ENCODE measurements around the gene MGAT4B.

DNA sequence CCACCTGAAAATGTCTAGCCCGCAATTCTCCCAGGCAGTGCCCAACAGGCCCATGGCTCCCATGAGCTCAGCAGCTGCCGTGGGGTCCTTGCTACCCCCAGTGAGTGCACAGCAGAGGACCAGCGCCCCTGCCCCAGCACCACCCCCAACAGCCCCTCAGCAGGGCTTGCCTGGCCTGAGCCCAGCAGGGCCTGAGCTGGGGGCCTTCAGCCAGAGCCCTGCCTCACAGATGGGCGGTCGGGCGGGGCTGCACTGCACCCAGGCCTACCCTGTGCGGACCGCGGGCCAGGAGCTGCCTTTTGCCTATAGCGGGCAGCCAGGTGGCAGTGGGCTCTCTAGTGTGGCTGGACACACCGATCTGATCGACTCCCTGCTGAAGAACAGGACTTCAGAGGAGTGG, 32.2 kb downstream of the MGAT4B start:
- TF ChIP-seq, protein P1, sequence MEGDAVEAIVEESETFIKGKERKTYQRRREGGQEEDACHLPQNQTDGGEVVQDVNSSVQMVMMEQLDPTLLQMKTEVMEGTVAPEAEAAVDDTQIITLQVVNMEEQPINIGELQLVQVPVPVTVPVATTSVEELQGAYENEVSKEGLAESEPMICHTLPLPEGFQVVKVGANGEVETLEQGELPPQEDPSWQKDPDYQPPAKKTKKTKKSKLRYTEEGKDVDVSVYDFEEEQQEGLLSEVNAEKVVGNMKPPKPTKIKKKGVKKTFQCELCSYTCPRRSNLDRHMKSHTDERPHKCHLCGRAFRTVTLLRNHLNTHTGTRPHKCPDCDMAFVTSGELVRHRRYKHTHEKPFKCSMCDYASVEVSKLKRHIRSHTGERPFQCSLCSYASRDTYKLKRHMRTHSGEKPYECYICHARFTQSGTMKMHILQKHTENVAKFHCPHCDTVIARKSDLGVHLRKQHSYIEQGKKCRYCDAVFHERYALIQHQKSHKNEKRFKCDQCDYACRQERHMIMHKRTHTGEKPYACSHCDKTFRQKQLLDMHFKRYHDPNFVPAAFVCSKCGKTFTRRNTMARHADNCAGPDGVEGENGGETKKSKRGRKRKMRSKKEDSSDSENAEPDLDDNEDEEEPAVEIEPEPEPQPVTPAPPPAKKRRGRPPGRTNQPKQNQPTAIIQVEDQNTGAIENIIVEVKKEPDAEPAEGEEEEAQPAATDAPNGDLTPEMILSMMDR (IDR thresholded peaks at IDR 0.05; ENCODE audit: insufficient read depth, low read depth, low read length) = no peak
- no peak for TF ChIP-seq EZH2 (IDR thresholded peaks at IDR 0.05; ENCODE audit: insufficient read depth, low read length)
